ENCODE measurements around the gene ARL4D.

Gene ARL4D

GRCh38 chr17:43423777-43424455 is 25.1 kb downstream of the ARL4D start:
- no peaks in the 10 kb centered on the region for H3K36me3 ChIP-seq (ENCODE audit: control insufficient read depth, insufficient read depth, low read length)
- H3K4me3 ChIP-seq (ENCODE audit: low read length) = no peak overlapping the region
- H3K27ac ChIP-seq (ENCODE audit: low read depth, low read length) = no peak overlapping the region
- peaks cover 5% of the 10 kb centered on the region for H3K4me1 ChIP-seq (ENCODE audit: control insufficient read depth, insufficient read depth, low read length)
- no peaks in the 10 kb centered on the region for H3K27me3 ChIP-seq (ENCODE audit: control insufficient read depth, insufficient read depth, low read length)
- H3K9ac ChIP-seq (ENCODE audit: low read length) = no peak overlapping the region

DNA sequence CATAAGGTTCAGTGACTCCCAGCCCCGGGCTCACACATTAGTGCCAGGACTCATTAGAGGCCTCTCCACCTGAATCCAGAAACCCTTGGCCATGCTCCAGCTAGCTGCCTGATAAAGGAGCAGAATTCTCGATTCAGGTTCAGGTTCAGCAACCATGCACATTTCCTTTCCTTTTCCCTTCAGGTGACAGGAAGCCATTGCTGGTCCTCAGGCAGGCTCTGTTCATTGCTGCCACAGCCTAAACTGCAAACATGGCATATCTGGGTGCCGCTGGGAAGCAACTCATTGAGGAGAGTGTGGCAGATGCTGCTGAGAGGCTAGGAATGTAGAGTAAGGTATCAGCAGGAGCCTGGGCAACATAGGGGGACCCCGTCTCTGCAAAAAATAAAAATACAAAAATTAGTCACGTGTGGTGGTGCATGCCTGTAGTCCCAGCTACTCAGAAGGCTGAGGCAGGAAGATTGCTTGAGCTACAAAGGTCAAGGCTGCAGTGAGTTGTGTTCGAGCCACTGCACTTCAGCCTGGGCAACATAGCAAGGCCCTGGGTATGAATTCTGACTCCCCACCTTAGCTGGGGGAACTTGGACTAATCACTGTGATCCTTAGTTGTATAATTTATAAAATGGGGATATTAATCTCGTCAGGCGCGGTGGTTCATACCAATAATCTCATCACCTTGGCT is 28.7 kb downstream of the ARL4D start:
- H3K27me3 ChIP-seq (ENCODE audit: control insufficient read depth, insufficient read depth, low read length) = no peaks in the 10 kb centered on the region
- no peaks in the 10 kb centered on the region for H3K4me1 ChIP-seq (ENCODE audit: control insufficient read depth, insufficient read depth, low read length)
- no peaks in the 10 kb centered on the region for H3K36me3 ChIP-seq (ENCODE audit: control insufficient read depth, insufficient read depth, low read length)
- no peak overlapping the region for H3K27ac ChIP-seq (ENCODE audit: low read depth, low read length)
- H3K9ac ChIP-seq (ENCODE audit: low read length) = no peak overlapping the region
- no peak overlapping the region for H3K4me3 ChIP-seq (ENCODE audit: low read length)

DNA sequence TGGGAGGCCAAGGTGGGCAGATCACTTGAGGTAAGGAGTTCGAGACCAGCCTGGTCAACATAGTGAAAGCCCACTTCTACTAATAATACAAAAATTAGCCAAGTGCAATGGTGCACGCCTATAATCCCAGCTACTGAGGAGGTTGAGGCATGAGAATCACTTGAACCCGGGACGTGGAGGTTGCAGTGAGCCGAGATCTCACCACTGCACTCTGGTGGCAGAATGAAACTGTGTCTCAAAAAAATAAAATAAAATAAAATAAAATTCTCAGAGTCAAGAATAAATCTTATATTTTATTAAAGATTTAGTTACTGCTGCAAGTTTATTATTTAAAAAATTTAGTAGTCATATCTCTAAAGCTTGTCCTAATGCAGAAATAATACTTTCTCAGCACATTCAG is 29.7 kb downstream of the ARL4D start:
- H3K36me3 ChIP-seq (ENCODE audit: control insufficient read depth, insufficient read depth, low read length) = no peaks in the 10 kb centered on the region
- no peak overlapping the region for H3K9ac ChIP-seq (ENCODE audit: low read length)
- H3K4me3 ChIP-seq (ENCODE audit: low read length) = no peak overlapping the region

DNA sequence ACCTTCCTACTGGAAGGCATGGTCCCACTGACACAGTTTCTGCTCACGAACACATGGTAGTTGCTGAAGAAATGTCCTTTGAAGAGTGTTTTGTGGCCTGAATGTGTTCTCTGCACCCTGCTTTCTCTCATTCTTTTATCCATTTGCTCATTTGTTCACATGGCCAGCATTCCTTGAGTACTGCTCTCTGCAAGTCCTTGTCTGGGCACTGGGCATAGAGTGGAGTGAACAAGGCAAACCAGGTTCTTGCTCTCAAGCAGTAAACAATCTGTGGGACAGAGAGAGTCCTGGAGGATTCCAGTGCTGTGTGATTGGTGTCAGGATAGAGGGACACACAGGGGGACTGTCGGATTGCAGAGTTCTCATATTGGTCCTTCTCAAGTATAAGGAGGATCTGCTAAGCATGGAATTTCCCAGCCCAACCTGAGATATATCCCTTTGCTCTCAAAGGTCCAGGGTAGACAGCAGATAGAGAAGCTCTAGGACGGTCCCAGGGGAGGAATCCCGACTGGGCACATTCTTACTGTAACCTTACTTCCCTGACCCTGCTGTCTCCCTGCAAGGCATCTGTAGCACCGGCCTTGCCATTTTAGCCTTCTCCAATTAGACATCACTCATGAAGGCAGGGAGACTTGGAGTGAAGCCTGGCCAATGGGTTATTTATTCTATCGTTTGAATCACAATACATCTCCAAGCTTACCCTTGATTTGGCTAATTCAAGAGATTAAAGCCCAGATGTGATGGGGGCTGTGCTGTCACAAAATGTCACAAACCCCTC is 32.3 kb downstream of the ARL4D start:
- Histone ChIP-seq H3K9ac (ENCODE audit: low read length) (no peak overlapping the region), H3K36me3 (ENCODE audit: control insufficient read depth, insufficient read depth, low read length) (no peaks in the 10 kb centered on the region), H3K4me1 (ENCODE audit: control insufficient read depth, insufficient read depth, low read length) (no peaks in the 10 kb centered on the region), H3K27ac (ENCODE audit: low read depth, low read length) (no peak overlapping the region), H3K4me3 (ENCODE audit: low read length) (no peak overlapping the region), H3K27me3 (ENCODE audit: control insufficient read depth, insufficient read depth, low read length) (no peaks in the 10 kb centered on the region)

More for the DNA sequence above, 29.7 kb downstream of the ARL4D start:
- Histone ChIP-seq H3K27me3 (ENCODE audit: control insufficient read depth, insufficient read depth, low read length) (no peaks in the 10 kb centered on the region), H3K27ac (ENCODE audit: low read depth, low read length) (no peak overlapping the region), H3K4me1 (ENCODE audit: control insufficient read depth, insufficient read depth, low read length) (no peaks in the 10 kb centered on the region)

- no peaks in the 10 kb centered on the region for H3K36me3 ChIP-seq (ENCODE audit: control insufficient read depth, insufficient read depth, low read length)
- H3K27ac ChIP-seq (ENCODE audit: low read depth, low read length) = no peak overlapping the region
- H3K27me3 ChIP-seq (ENCODE audit: control insufficient read depth, insufficient read depth, low read length) = no peaks in the 10 kb centered on the region
- no peak overlapping the region for H3K9ac ChIP-seq (ENCODE audit: low read length)
- H3K4me3 ChIP-seq (ENCODE audit: low read length) = no peak overlapping the region
- H3K4me1 ChIP-seq (ENCODE audit: control insufficient read depth, insufficient read depth, low read length) = no peaks in the 10 kb centered on the region
These were observed 33.1 kb downstream of the ARL4D start for GRCh38 chr17:43431714-43432523.

GRCh38 chr17:43434902-43435319 is 36.1 kb downstream of the ARL4D start:
- H3K27ac ChIP-seq (ENCODE audit: low read depth, low read length) = no peak overlapping the region
- no peak overlapping the region for H3K4me3 ChIP-seq (ENCODE audit: low read length)
- no peaks in the 10 kb centered on the region for H3K36me3 ChIP-seq (ENCODE audit: control insufficient read depth, insufficient read depth, low read length)
- H3K27me3 ChIP-seq (ENCODE audit: control insufficient read depth, insufficient read depth, low read length) = no peaks in the 10 kb centered on the region
- no peaks in the 10 kb centered on the region for H3K4me1 ChIP-seq (ENCODE audit: control insufficient read depth, insufficient read depth, low read length)
- no peak overlapping the region for H3K9ac ChIP-seq (ENCODE audit: low read length)

DNA sequence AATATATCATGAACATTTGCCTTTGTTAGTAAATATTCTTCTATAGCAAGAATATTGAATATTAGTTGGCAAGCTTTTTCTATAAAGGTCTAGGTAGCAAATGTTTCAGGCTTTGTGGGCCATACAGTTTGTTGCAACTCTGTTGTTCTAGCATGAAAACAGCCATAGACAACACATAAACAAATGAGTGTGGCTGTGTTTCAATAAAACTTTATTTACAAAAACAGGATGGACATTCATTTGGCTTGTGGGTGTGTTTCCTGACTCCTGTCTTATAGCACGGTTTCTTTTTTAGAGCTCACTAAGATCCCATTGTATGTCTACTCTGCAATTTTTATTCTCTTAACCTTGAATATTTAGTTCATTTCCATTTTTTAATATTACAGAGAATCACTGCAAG is 39.0 kb downstream of the ARL4D start:
- H3K4me1 ChIP-seq (ENCODE audit: control insufficient read depth, insufficient read depth, low read length) = no peaks in the 10 kb centered on the region
- no peak overlapping the region for H3K27ac ChIP-seq (ENCODE audit: low read depth, low read length)
- no peak overlapping the region for H3K4me3 ChIP-seq (ENCODE audit: low read length)
- H3K27me3 ChIP-seq (ENCODE audit: control insufficient read depth, insufficient read depth, low read length) = no peaks in the 10 kb centered on the region
- H3K36me3 ChIP-seq (ENCODE audit: control insufficient read depth, insufficient read depth, low read length) = no peaks in the 10 kb centered on the region
- no peak overlapping the region for H3K9ac ChIP-seq (ENCODE audit: low read length)

DNA sequence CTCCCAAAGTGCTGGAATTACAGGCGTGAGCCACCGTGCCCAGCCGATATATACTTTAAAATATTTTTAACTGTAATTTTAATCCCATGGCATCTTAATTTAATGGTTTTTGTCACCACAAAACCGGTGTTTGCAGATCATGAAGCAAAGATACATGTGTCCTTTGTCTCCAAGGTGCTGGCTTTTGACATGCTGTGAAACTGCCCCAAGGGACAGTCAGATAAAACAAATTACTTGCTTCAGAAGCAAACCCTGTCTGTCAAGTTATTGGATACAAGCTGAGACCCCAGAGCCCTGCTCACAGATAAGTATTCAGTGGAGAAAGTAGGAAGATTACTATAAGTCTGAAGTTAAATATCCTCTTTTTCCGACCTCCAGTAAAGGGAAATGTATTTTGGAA is 39.8 kb downstream of the ARL4D start:
- no peak overlapping the region for H3K27ac ChIP-seq (ENCODE audit: low read depth, low read length)
- no peaks in the 10 kb centered on the region for H3K4me1 ChIP-seq (ENCODE audit: control insufficient read depth, insufficient read depth, low read length)
- H3K27me3 ChIP-seq (ENCODE audit: control insufficient read depth, insufficient read depth, low read length) = no peaks in the 10 kb centered on the region
- H3K9ac ChIP-seq (ENCODE audit: low read length) = no peak overlapping the region
- no peaks in the 10 kb centered on the region for H3K36me3 ChIP-seq (ENCODE audit: control insufficient read depth, insufficient read depth, low read length)
- no peak overlapping the region for H3K4me3 ChIP-seq (ENCODE audit: low read length)

- no peak overlapping the region for H3K9ac ChIP-seq (ENCODE audit: low read length)
- no peak overlapping the region for H3K4me3 ChIP-seq (ENCODE audit: low read length)
- no peaks in the 10 kb centered on the region for H3K36me3 ChIP-seq (ENCODE audit: control insufficient read depth, insufficient read depth, low read length)
- no peaks in the 10 kb centered on the region for H3K4me1 ChIP-seq (ENCODE audit: control insufficient read depth, insufficient read depth, low read length)
- no peaks in the 10 kb centered on the region for H3K27me3 ChIP-seq (ENCODE audit: control insufficient read depth, insufficient read depth, low read length)
- H3K27ac ChIP-seq (ENCODE audit: low read depth, low read length) = no peak overlapping the region
These were observed 40.2 kb downstream of the ARL4D start for GRCh38 chr17:43439041-43439440.

DNA sequence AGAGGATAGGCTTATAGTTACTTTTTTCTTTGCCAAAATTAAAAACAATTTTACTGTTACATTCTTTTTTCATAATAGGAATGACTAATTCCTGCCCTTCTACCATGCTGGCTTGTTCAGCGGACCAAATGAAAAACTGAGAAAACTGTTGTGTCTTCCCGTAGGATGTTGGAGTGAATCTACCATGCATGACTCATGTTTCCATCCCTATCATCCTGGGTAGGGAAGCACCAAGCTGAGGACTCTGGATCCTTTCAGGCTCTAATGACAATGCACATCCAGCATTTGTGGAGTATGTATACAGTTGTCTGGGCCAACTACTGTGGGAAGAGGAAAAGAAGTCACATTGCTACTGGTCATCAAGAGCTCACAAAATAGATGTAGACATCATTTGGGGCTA is 43.9 kb downstream of the ARL4D start:
- no peaks in the 10 kb centered on the region for H3K4me1 ChIP-seq (ENCODE audit: control insufficient read depth, insufficient read depth, low read length)
- H3K36me3 ChIP-seq (ENCODE audit: control insufficient read depth, insufficient read depth, low read length) = no peaks in the 10 kb centered on the region
- H3K27me3 ChIP-seq (ENCODE audit: control insufficient read depth, insufficient read depth, low read length) = no peaks in the 10 kb centered on the region
- H3K27ac ChIP-seq (ENCODE audit: low read depth, low read length) = no peak overlapping the region
- H3K9ac ChIP-seq (ENCODE audit: low read length) = no peak overlapping the region
- no peak overlapping the region for H3K4me3 ChIP-seq (ENCODE audit: low read length)

- no peak overlapping the region for H3K9ac ChIP-seq (ENCODE audit: low read length)
- H3K36me3 ChIP-seq (ENCODE audit: control insufficient read depth, insufficient read depth, low read length) = no peaks in the 10 kb centered on the region
- H3K27me3 ChIP-seq (ENCODE audit: control insufficient read depth, insufficient read depth, low read length) = no peaks in the 10 kb centered on the region
- H3K27ac ChIP-seq (ENCODE audit: low read depth, low read length) = no peak overlapping the region
- no peak overlapping the region for H3K4me3 ChIP-seq (ENCODE audit: low read length)
- H3K4me1 ChIP-seq (ENCODE audit: control insufficient read depth, insufficient read depth, low read length) = no peaks in the 10 kb centered on the region
These were observed 44.6 kb downstream of the ARL4D start for GRCh38 chr17:43443381-43443780.

All from rectal smooth muscle tissue (tissue), 1 donor.